SK-N-DZ (cell line): Measurements from ENCODE around the gene ABHD16A.

Experiments
- DNase-seq: peaks from one replicate; pipeline ENCODE4 v3.0.0-alpha.2; 2015; ENCODE audit warnings: low spot score

The ABHD16A gene

DNA sequence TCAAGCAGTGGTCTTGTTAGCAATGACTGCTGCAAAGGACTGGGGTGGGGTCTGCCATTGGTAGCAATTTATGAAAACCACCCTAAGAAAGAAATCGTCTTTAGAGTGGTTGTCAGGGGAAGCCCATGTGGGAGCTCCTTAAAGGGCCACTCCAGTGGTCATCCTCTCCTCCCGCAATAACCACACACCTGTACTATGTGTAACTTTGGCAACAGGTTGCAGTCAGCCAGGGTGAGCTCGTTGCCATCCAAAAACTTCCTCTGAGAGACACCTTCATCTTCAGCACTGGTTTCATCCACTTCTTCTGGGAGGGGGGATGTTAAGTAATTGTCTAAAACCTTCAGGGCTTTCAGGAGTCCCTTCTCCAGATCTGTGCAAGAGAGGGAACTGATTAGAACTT, 28.9 kb upstream of the ABHD16A start:
- DNase-seq = no peak

DNA sequence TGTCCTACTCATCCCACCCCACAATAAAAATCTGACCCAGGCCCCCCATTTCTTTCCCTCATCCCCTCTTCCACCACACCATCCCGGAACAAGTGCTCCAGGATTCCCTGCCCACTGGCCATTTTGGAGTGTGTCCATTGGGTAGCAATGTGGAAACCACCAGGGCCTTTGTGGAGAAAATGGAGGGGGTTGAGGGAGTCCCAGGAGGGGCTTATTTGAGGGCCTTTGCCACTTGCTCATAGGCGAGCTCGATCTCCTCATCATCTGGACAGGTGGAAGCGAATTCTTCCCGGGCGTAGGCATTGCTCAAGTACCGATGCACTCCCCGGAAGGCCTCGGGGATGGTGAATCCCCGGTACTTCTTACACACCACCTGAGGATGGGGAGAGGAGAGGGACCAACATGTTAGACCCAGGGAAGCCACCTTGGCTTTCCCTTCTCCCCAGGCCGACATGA, 27.5 kb upstream of the ABHD16A start:
- no peak for DNase-seq

DNA sequence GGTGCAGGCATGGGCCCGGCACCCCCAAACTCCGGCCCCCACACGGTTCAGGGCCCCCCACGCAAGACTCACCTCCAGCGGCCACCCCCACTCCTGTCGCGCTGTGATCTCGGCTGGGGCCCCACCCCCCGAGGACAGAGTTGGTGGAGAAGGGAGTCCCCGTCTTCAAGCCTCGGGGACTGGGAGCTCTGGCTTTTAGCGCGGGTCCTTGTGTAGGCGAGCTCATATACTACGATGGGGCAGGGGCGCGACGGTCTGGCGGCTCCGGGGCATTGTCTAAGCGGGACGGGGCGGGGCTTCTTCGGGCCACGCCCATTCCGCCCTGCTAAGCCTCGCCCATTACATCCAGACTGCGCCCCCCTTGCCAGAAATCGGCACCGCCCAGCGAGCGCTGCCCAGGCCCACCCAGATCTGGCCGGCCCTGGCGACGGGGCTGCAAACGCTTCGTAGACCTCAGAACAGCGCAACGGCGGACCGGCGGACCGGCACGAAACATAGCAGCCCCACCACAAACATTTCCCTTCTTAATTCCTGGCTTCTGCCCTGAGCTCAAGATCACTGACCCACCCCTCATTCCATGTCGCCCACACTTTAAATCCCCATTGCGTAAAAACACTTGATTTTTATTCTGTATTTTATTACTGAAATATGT, 27.0 kb upstream of the ABHD16A start:
- DNase-seq = peak; percentile 90

DNA sequence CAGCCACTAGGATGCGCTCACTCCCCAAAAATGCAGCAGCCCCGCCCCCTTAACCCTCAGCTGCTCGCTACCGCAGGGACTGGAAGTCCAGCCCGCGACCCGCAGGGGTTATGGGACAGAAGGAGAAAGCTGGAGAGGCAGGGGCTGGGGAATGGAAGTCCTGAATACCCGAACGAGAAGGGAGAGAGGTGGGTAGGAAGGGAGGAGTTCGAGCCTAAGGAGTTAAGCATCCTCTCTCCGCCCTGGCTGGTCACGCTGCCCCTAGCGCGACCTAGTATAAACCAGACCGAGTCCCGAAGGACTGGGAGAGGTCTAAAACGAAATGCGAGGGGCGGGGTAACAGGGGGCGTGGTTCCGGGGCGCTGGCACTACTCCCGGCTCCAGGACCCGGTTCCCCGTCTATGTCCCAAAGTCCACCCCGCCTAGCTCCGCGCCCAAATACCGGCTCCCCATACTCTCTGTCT, 26.4 kb upstream of the ABHD16A start:
- peak; percentile 91 for DNase-seq

DNA sequence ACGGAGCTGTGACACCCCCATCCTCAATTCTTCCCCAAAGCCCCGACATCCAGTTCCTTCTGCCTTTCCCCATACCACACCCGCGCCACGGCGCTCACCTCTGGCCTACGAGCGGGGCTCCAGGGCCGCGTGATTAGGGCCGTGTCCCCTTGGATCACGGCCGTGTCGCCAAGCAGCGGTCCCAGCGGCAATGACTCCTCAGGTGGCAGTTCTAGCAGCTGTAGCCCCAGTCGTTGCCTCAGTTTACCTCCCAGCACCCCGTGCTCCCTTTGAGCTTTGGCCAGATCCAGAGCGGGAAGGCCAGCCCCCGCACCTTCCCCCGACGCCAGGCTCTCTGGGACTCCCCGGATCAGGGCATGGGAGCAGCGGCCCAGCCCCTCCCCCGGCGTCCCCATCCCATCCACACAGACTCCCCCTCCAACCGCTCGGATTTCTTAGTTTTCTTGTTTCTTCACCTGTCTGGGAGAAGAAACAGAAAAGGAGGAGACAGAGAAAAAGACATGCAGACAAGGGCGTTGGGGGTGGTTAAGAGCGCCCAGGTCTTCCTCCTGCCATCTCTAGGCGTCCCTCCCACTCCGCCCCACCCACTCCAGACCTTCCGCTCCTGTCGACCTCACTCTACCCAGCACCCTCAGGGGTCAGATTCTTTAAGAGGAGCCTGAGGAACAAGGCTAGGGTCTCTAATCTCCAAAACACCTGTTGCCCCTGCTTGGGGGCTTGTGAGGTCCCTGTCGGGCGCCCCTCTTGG, 25.8 kb upstream of the ABHD16A start, which contains the start of gene DDAH2:
TSS of gene DDAH2 (minus strand) at position 533 of the 748 bp plus-strand sequence. CDS start at position 395, 138 bp downstream.
- DNase-seq = no peak

DNA sequence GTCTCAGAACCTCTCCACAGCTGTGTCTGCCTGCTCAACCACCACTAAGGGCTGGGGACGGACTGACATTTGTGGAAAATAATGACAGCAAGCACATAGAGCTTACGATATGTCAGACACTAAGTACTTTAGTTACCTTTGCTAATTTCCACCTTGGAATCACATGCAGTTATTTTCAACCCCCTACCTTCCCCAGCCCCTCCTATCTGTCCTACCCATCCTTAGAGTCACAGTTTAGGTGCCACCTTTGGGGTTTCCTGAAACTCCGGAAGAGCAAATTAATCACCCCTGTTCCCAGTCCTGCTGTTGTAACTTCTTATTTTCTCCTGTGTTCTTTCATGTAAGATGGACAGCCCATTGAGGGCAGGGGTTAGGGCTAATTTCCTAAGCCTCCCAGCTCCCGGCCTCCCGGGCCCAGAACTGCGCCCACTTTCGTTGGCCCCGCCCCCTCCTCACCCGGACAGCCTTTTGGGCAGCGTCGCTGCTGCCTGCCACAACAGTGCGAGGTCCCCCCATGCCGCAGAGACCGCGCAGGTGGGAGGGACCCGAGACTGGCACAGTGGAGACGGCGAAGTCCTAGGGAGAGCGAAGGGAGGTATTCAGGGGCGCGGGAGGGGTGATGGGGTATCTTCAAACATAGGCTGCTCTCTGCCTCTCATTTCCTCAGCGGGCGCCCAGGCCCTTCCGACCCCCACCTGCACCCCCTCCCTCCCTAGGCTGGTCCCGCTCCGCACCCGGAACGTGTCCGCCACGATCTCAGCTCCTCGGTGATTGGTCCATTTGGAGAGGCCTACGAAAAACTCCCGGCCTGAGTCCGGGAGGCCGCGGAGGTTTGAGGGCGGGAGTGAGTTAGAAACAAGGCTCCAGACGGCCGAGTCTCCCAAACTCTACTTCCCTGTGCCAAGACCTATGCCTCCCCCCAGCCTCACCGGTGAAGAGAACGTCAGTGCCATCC, 24.9 kb upstream of the ABHD16A start:
- DNase-seq = no peak

DNA sequence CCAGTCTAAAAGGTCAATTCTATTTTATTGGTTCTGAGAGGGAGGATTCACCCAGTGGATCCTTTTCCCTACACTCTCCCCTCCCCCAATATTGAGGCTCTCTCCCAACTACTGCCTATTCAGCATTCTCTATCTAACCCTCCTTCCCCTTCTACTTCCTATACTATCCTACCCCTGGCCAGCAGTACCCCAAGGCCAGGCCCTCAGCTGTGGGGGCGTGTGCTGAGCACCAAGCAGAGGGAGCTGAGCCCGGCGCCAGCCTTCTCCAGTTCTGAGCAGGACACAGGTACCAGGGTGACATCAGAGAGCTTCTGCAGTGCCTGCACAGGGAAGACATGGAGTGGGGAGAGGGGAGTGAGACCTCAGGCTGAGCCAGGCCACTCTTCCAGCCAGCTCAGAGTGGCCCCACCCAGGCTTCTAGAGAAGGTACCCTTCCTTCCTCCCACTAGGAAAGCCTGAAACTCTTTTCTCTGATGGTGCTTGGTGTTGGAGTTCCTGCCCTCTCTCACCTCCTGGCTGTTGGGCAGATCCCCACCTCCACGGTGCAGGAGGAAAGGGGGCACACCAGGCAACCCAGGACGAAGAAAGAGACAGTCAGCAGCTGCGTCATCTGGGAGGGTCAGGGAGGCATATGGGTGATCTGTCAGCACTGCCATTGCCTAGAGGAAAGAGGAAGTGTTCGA, 24.1 kb upstream of the ABHD16A start:
- no peak for DNase-seq

DNA sequence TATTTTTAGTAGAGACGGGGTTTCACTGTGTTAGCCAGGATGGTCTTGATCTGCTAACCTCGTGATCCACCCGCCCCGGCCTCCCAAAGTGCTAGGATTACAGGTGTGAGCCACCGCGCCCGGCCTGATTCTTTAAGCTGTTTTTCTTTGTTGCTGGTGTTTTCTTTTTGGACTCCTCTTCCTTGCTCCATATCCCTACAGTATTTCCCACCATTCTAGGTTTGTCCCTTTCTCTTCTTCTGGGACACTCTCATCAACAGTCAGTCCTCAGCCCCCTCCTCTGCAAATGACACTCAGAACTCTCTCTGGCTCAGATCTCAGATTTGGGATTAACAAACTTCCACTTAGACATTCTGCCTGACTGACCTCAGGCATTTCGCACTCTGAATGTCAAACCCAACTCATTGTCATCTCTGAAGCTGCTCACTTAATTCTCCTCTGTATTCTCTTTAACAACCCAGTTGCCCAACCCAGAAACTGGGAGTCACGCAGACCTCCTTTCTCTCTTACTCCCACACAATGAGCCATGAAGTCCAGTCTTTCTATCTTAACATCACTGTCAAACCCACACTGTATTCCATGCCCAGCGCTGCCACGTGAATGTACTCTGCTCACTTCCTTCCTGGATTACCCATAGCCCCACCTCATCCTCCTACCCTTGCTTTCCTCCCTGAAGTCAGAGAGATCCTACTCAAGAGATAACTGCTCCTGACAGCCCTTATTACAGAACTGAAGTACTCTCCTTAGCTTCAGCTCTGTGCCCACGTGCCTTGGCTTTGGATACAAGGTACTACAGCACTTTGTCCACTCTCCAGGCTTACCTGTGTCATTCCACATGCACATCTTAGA, 22.6 kb upstream of the ABHD16A start:
- no peak for DNase-seq

DNA sequence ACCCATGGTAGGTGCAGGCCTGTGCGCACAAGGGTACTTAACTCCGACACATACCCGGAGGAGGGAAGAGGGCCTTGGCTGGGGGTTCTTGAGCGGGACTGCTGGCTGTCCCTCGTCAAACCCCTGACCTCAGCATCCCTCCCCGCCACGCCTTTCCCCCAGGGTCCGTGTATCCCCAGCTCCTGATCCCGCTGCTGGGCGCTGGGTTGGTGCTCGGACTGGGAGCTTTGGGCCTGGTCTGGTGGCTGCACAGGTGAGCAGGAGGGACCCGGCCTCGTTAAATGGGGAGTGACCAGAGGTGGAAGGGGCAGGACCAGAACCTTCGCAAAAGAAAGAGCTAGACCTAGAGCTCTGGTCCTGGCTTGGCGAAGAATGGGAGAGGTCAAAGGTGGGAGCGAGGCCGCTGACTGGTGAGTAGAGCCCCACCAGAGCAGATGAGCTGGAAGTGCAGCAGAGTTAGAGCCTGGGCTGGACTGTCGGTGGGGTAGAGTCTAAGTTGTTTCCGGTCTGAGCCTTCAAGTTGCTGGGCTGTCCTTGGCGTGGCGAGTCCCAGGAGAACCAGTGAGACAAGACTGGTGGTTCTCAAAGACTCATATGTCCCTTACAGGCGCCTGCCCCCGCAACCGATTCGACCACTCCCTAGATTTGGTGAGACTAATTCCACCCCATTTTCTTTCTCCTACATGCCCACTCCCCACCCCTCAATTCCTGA, 21.0 kb upstream of the ABHD16A start:
- DNase-seq = no peak

DNA sequence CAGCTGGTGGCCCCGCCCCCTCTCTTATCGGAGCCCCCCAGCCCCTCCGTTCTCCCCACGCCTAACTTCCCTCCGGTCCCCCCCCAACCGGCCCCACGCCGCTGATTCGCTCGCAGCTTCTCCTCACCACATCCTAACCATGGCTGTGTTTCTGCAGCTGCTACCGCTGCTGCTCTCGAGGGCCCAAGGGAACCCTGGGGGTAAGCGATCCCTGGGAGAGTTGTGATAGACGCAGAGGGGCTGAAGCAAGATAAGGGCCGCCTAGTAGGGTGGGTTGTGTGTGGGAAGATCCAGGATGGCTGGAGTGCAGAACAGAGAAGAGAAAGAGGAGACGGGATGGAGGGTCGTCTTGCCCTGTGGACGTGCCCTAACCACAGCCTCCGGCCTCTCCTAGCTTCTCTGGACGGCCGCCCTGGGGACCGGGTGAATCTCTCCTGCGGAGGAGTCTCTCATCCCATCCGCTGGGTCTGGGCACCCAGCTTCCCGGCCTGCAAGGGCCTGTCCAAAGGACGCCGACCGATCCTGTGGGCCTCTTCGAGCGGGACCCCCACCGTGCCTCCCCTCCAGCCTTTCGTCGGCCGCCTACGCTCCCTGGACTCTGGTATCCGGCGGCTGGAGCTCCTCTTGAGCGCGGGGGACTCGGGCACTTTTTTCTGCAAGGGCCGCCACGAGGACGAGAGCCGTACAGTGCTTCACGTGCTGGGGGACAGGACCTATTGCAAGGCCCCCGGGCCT, 20.3 kb upstream of the ABHD16A start, which contains the start of gene MPIG6B:
TSS of gene MPIG6B (plus strand) at position 129 of the 735 bp plus-strand sequence. CDS start at position 140, 11 bp downstream.
- DNase-seq = no peak

DNA sequence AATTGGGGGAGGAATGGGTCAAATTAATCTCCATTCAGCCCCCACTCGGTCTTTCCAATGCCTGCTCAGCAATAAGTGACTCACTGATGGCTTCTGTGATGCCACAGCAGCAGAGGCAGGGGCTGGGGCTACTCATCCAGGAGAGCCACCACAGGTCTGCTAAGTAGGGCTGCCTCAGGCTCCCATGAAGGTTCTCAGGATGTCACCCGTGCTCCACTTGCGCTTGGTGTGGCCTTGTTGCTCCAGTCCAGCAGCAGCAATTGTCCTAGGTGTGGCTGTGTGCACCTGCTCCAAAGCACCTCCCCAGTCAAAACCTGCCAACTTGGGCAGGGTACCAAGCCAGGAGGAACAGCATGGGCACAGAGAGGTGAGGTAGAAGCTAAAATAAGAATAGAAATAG, 19.0 kb upstream of the ABHD16A start:
- no peak for DNase-seq

DNA sequence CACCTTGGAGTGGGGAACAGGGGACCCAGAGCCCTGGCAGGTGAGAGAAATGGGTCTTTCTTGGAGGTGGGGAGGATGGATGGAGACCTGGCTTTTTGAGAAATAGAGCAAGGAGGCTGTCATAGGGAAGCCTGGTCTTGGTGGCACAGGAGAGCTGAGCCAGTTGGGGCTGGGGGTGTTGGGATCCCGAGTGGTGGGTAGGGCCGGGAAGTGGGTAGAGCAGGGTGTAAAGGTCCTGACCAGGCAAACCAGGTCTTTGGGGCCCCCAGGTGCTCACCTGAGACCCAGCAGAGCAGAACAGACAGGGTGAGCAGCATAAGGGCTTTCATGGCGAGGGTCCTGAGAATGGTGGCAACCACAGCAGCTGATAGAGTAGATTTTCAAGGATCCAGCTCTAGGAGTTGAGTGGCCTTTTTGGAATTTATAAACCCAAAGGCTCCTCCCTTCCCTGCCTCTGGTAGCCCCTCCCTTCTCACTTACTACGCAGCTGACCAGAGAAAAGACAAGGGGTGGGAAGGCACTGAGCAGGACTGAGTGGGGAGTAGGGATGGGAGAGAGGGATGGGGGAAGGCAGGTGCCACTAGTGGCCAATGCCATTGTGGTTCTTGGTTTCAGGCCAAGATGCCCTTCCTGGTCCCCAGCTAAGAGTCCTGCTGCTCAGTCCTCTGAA, 18.4 kb upstream of the ABHD16A start, which contains the start of gene LY6G6C:
TSS of gene LY6G6C (minus strand) at position 396 of the 670 bp plus-strand sequence. CDS start at position 329, 67 bp downstream.
- no peak for DNase-seq

DNA sequence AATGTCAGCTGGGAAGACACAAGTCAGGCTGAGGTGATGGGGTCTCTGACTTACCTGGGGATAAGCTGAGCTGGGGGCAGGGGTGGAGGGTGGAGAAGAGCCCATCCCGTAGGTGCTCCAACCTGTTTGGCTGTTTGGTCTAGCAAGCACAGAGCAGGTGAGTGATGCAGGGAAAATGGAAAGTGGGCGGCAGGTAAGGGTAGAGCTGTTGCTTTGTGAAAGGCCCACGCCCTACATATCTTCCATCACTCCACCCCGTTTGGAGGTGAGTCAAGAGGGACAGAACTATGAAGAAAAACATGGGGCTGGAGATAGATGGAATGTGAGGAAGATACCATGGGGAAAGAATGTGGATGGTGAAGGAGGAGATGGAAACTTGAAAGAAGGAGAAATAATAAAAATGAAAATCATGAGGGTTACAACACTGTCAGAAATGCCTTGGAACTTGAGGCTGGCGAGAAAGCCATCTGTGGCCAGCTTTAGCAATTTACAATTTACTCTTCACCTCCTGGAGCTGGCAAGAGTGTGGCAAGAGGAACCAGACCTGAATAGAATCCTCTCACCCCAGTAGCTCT, 17.2 kb upstream of the ABHD16A start:
- DNase-seq = no peak

DNA sequence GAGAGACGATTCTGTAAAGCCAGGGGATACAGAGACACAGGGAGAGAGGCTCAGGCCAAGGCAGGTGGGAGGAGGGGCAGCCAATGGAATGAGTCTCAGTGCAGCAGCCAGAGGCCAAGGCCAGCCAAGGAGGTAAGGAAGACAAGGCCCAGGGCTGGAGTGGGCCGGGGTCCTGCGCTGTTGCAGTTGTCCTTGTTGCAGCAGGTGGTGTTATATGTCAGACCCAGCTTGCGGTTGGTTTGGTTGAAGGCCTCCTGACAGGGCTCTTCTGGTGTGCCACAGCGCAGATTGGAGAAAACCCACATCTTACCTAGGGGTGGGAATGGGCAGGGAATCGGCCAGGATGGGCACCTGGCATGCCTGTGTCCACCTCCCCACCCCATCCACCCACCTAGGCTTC, 15.9 kb upstream of the ABHD16A start:
- DNase-seq = no peak

DNA sequence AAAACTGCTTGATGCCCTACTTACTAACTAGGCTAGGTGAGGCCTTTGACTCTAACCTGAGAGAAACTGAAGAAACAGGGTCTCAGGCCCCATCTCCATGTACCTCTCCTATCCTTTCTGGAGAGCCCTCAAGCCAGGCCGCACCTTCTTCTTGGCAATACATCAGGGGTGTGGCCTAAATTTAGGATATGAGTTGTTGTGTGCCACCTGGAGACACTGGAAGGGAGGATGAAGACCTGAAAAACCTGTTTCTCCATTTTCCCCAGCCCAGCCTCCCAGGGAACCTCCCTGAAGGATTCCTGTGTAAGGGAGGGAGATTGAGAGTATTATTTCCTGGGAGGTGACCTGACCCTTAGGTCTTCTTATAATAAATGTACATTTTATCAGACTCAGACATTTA, 15.1 kb upstream of the ABHD16A start:
- DNase-seq = no peak

DNA sequence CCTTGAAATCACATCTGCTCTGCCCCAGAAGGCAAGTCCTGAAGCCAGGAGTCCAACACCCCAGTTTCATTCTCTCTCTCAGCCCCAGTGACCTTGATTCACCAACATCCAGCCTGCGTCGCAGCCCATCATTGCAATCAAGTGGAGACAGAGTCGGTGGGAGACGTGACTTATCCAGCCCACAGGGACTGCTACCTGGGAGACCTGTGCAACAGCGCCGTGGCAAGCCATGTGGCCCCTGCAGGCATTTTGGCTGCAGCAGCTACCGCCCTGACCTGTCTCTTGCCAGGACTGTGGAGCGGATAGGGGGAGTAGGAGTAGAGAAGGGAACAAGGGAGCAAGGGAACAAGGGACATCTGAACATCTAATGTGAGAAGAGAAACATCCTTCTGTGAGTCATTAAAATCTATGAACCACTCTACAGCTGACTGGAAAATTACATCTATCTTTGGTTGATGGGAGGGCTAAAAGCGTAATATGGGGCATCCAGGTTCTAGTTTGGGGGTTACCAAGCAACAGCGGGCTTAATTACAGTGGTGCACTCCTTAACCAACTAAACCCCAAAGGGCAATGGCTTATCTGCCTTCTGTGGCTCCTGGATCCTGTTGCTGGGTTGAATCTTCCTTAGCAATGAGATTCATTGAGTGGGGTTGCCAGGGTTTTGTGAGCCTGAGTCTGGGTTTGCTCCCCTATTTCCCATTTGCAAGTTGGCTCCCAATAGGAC, 14.5 kb upstream of the ABHD16A start:
- peak; percentile 45 for DNase-seq
